Daoy (cell line): ENCODE data around the gene USP15. TPM values are rescaled to one million over a fixed set of nuclear protein-coding genes. Genes with fewer than 3 reads are reported as not detected.

Experiments
- DNase-seq: peaks from one replicate; pipeline ENCODE4 v3.0.0-alpha.2; 2015; ENCODE audit warnings: low read depth
- total RNA-seq: library from RNA; depleted of rRNA; stranded (reverse); fragments of >200 nt; shearing (Covaris generic); gene quantifications from 2 replicates; pipeline ENCODE4 v1.2.3, GENCODE V29; 2014

USP15 gene
- total RNA-seq, 1 experiment from 2014 or later: 42.6 TPM

DNA sequence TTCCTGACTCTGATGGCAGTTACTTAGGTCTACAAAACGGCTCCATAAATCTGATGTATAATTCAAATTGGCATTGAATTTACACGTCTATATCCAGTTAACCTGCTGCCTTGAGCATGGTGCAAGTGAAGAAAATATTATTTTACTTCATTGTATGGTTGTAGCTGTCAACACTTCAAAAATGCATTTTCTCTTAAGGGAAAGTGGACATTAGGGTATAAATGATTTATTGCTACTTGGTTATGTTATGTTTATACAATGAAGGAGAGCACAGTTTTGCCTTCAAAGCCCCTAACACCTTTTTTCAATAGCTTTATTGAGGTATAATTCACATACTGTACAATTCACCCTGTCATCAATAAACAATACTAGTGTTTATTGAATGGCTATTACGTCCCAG lies 2.0 kb upstream of the USP15 start:
- DNase-seq: no peak

DNA sequence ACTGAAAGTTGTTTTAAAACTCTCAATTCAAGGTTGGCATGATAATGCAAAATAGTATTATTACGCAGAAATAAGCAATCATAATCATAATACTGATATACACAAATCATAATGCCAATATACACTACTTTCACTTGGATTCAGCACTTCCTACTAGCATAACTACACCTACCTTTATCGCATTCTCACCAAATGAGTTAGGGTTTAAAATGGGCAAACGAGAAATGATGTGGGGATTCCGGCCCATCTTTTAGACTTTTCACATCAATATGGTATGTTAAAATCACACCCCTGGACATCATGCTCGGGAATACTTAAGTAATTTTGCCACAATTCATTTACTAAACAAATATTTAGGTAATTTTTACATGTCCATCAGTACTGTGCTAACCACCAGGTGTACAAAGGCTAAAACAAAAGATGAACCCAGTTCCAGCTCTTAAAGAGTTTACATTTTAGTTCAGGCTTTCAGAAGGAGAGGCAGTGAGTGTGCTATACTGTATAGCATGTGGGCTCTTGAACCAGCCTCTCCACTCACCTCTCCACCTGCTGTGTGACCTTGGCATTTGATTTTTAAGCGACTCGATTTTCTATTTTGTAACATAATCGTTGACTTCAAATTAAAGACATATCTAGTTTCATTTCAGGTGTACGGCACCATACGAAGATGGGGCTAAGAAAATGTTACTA lies 1.1 kb upstream of the USP15 start:
- no peak for DNase-seq

DNA sequence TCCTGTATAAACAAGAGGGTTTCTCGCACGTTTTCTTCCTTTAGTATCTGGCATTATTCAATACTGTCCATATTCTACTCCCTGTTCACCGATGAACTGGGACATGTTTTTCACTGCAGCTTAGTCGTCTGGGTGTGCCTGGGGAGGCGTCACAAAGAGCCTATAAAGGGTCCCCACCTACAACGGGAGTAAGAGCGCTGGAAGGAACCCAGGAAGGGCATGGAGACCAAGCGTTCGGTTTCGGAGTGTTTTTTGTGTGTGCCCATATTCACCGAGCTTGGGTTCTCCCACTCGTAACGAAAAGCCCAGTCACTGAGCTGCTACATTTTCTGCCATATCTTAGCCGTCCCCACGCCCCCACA lies 592 bp upstream of the USP15 start:
- no peak for DNase-seq

DNA sequence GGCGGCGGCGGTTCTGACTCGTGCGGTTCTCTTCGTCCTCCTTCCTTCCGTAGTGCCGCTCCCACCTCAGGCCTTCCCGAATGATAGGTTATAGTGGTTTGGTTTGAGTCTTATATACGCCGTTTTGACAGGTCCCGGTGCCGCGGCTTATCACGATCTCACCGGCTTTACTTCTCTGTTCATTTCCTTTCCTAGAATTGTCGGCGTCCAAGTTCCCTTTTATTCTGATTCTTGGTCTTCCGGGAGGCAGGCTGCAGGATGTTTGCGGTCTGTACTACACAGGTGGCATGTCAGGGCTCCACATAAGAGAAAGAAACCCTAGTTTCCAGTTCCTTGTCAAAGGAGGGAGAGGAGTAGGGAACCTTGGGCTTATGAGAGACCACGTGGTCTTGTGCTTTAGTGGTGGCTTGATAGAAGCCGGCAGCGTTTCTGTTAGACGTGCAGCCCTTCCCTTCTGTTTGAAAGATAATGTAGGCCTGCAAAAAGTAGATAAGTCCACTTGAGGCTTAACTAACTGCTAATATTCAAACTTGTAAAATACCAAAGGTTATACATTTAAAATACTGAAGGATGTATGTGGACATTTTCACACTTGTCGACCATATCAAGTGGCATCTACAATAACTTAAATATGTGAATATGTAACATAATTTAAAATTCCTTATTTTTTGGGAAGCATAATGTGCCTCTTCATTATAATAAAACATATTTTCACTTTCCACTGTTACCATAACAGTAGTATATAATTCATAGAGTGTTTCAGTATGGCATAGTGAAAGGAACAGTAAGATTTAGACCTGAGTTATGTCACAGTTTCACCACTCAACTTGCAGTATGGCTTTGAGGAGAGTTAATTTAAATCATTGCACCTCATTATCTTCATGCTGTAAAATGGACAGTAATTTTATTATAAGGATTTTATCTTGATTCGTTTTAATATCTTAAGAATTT lies 804 bp downstream of the USP15 start:
- DNase-seq: peak; percentile 56

DNA sequence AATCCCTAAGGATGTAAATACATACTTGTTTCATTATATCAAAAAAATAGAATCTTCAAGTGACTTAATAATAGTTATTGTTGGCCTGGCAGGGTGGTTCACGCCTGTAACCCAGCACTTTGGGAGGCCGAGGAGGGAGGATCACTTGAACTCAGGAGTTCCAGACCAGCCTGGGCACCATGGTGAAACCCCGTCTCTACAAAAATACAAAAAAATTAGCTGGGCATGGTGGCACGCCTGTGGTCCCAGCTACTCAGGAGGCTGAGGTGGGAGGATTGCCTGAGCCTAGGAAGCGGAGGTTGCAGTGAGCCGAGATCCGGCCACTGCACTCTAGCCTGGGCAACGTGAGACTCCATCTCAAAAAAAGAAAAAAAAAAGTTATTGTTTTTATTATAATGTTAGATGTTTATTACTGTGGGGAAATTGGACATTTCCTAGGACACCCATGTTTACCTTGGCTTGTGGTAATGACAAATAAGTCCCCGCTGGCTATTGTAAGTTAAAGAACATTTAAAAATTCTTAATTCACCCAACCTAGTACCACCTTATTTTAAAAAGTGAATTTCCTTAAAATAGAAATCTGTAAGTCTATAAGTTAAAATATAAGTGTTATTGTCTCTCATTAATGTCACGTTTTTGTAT lies 1.8 kb downstream of the USP15 start:
- DNase-seq: no peak

DNA sequence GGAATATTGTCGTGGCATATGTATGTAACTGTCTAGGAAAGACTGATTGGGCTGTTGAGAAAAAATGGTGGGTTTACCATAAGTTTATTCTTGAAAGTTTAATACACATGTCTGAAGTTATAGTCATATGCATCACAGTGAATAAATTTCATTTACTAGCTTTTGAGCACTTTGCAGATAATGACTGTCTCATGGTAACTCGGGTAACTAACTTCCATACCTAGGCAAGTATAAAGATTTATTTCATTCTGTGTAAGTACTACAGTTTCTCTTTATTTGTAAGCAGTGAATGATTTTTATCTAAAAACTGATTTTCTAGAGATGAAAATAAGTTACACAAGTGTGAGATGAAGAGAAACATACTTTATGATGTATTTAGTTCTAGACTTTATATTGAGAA lies 3.0 kb downstream of the USP15 start:
- no peak for DNase-seq

DNA sequence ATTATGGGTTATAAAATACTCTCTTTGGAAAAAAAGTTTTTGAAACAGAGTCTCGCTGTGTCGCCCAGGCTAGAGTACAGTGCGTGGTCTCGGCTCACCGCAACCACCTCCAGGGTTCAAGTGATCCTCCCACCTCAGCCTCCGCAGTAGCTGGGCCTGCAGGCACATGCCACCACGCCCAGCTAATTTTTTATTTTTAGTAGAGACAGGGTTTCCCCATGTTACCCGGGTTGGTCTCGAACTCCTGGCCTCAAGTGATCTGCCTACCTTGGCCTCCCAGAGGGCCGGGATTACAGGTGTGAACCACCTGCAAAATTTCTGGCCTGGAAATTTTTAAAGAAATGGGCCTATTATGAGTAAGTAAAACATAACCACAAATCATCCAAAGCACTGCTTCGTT lies 3.8 kb downstream of the USP15 start:
- no peak for DNase-seq

DNA sequence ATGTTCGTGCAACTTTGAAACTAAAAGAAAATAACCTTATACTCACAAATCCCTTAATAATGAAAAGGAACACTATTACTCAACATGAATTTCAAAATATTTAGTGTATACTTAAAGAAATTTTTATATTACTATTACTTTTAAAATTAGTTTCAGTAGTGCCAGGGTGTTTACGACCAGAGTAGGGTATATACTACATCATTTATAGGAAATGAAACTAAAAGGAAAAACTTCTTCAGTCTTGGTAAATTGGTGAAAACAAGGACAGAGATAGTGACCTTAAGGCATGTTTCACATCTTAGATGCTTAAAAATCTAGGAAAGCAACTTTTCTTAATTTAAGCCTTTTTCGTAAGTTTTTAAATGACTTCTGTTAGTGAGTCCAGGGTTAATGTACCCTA lies 4.5 kb downstream of the USP15 start:
- DNase-seq: no peak

DNA sequence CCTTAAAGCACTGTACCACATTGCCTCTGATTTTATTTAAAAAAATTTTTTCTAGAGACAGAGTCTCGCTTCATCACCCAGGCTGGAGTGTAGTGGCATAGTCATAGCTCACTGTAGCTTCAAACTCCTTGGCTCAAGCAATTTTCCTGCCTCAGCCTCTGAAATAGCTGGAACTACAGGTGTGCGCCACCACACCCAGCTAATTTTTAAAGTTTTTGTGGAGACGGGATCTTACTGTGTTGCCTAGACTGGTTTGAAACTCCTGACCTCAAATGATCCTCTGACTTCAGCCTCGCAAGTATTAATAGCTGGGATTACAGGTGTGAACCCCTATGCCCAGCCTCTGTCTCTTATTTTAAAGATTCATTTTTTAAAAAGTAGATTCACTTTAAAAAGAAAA lies 5.3 kb downstream of the USP15 start:
- no peak for DNase-seq

DNA sequence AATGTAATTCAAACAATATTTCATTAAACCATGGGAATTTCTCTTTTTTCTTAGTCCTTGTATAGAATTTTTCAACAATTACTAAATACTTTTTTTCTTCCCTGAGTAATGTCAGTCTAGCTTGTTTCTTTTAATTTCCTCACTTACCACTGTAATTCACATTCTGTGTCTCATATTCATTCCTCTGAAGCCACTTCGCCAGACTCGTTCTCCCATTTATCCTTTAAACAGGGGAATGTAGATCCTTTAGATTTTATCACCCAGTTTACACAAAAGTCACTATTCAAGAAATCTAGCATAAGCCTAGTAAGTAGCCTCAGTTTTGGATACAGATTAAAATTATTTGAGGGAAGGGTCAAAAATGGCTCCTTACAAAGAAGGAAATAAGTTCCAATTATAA lies 6.8 kb downstream of the USP15 start:
- DNase-seq: no peak

DNA sequence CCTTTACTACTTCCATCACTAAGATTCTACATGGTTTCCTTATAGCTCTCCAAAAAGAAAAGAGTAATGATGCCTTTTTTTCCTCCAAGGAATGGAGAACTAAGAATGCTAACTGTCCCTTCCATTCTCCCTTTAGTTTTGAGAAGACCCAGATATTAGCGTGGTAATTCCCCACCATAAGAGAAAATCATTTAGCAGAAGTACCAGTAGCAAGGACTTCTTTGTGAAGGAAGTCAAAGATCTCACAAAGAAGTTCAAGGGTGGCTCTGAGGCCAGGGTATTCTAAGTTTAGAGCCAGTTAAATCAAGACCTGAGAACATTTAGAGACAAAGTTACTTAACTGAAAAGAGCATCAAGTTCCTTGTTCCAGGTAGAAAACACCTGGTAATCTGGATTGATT lies 7.3 kb downstream of the USP15 start:
- no peak for DNase-seq

DNA sequence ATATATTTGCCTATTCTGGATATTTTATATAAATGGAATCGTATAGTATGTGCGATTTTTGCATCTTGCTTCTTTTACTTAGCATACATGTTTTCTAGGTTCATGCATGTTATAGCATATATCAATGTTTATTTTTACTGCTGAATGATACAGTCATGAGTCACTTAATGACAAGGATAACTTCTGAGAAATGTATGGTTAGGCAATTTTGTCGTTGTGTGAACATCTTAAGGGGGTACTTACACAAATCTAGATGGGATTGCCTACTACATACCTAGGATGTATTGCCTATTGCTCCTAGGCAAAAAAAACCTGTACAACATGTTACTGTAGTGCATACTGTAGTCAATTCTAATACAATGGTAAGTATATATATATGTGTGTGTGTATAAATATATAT lies 8.8 kb downstream of the USP15 start:
- peak; percentile 52 for DNase-seq

DNA sequence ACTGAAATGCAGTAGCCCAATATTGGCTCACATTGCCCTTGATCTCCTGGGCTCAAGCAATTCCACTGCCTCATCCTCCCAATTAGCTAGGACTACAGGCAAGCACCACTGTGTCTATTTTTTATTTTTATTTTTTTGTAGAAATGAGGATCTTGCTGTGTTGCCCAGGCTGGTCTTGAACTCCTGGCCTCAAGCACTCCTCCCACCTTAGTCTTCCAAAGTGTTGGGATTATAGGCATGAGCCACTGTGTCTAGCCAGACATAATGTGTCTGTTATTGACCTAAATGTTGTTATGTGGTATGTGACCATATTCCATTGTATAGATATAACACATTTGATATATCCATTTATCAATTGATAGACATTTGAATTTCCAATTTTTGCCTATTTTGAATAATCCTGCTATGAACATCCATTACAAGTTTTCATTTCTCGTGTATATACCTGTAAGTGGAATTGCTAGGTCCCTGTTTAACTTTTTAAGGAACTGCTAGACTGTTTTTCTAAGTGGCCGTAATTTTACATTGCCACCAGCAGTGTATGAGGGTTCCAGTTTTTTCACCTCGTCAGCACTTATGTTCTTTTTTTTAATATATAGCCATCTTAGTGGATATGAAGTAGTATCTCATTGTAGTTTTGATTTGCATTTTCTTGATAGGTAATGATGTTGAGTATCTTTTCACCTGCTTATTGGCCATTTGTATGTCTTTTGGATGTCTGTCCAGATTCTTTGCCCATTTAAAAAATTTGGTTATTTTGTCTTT lies 9.4 kb downstream of the USP15 start:
- no peak for DNase-seq

DNA sequence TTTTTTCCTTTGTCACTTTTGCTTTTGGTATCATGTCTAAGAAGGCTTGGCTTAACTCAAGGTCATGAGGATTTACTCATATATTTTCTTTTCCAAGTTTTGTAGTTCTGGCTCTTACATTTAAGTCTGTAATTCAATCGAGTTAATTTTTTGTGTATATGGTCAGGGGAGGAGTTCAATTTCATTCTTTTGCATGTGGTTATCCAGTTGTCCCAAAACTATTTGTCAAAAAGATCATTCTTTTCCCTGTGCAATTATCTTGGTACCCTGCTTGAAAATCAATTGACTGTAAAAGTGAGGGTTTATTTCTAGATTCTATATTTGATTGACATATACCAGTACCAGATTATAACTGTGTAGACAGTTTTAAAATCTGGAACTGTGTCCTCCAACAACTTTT lies 10.2 kb downstream of the USP15 start:
- DNase-seq: no peak

DNA sequence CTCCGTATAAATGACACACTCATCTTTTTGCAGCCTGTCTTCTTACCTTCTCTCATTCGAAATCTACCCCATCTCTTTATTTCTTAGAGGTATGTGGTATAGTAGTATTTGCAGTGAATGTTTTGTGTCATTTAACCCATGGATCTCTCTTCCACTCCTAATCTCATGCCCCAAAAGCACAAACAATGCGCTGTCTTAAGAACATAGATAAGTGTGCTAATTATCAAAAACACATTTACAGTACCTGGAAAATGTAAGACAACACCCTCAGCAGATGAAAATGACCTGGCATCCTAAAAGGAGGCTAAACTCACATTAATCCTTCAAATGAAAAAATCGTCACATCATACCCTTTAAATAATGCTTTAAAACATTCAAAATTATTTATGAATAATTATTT lies 10.7 kb downstream of the USP15 start:
- no peak for DNase-seq

DNA sequence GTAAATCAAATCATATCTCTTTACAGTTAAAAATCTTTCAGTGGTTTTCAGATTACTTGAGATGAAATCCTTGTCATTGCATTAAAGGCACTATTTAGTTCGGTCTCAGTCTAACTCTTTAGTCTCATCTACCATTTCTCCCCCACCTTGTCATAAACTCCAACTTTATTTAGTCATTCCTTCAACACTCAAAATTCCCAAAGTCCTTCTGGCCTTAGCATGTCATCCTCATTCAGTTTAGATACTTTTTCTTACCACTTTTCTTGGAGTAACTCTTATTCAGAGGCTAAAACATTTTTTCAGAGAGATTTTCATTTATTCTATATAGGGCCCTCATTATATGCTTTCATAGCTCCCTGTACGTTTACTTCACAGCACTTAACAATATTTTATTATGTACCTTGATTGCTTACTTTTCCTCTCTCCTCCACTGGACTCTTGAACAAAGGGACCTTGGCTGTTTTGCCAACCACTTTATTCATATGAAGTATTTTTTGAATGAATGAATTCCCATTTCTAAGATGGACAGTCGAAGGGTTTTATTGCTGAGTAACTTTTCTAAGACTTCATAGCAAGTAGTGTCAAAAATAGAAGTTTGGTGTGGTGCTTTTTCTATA lies 12.8 kb downstream of the USP15 start:
- no peak for DNase-seq

DNA sequence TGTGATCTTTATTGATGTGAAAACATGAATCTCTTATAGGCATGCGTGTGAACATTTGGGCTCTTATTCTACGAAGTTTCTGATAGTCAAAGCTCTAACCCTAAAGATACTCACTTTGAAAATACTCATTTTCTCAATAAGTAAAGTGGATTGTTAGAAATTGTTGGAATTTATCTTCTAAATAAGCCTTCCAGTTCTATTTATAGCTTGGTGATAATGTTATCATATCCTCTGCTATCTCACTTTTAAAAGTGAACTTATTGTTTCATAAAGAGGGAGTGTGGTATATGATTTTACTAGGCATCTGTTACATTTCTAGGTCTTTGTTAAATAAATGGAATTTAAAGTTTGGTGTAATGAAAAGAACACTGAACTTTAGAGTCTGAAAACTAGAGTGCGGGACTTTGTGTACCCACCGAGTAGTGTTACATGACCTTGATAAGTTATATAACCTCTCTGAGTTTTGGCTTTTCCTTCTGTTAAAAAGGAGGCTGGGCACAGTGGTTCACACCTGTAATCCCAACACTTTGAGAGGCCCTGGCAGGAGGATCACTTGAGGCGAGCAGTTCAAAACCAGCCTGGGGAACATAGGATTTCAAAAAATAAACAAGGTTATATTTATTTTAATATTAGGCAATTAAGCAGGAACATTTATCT lies 13.6 kb downstream of the USP15 start:
- no peak for DNase-seq

DNA sequence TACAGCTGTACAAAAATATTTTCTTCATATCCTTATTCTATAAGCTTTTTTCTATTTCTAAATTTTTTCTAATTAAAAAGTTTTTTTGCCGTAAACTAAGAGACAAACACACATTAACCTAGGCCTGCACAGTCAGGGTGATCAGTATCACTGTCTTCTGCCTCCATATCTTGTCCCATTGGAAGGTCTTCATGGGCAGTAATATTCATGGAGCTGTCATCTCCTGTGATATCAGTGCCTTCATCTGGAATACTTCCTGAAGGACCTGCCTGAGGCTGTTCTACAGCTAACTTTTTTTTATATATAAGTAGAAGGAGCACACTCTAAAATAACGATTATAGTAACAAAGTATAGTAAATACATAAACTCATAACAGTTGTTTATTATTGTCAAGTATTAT lies 17.8 kb downstream of the USP15 start:
- DNase-seq: no peak

DNA sequence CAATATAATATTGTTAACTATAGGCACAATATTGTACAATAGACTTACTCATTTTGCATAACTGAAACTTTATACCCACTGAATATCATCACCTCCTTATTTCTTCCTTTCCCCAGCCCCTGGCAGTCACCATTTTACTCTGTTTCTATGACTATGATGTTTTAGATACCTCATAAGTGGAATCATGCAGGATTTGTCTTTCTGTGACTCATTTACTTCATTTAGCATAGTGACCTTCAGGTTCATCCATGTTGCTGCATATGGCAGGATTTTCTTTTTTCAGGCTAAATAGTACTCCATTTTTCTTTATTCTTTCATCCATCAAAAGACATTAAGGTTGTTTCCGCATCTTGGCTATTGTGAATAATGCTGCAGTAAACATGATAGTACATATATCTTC lies 18.9 kb downstream of the USP15 start:
- no peak for DNase-seq

DNA sequence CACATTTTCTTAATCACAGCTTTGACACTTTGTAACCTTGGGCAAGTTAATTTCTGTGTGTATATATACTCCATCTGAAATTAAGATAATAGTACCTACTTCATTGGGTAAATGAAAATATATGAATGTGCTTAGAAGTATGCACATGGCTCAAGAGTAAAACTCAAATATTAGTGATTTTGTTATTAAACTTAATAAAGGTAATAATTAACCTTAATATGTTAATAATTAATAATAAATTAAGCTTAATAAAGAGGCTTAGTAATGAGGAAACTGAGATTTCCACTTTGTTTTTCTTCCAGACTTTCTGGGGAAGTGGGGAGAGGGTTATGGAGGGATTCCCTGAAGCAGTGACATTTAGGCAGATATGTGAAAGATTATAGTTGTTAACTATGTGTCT lies 19.8 kb downstream of the USP15 start:
- no peak for DNase-seq
